Small intestine (tissue), 7 donors: Measurements from ENCODE around the gene CEP85L. TPM values are rescaled to one million over a fixed set of nuclear protein-coding genes. Genes with fewer than 3 reads are reported as not detected.
A peak's percentile ranks its signal among the peaks of the same experiment; 100 is the strongest.

Source experiments
- DNase-seq, 2 donors: peaks; one replicate each; pipeline versions ENCODE4 v3.0.0 to v3.0.0-alpha.2; 2013
- FAIRE-seq: peaks from 2 replicates; lab custom pipeline; 2012; peaks lifted over from hg19 to GRCh38; lab: Jason Lieb, UNC
- H3K27ac ChIP-seq, 3 donors: one replicate each; pipeline ENCODE4 v1.5.1; 2013; ENCODE audit warnings: low read length in 2 of 3, mild to moderate bottlenecking in 2 of 3, control low read depth in 1 of 3, inconsistent platforms in 1 of 3, low read depth in 1 of 3, moderate library complexity in 1 of 3
- H3K27me3 ChIP-seq, 3 donors: one replicate each; pipeline ENCODE4 v1.6.1; 2013; ENCODE audit warnings: low read length in 3 of 3, inconsistent platforms in 1 of 3; ENCODE audit not compliant: control insufficient read depth in 3 of 3, insufficient read depth in 3 of 3
- H3K36me3 ChIP-seq, 3 donors: one replicate each; pipeline ENCODE4 v1.6.1; 2013; ENCODE audit warnings: low read length in 3 of 3, inconsistent platforms in 1 of 3, low read depth in 1 of 3, mild to moderate bottlenecking in 1 of 3, moderate library complexity in 1 of 3; ENCODE audit not compliant: control insufficient read depth in 3 of 3, insufficient read depth in 2 of 3
- H3K4me1 ChIP-seq, 3 donors: one replicate each; pipeline ENCODE4 v1.6.1; 2013; ENCODE audit warnings: low read length in 2 of 3, inconsistent platforms in 1 of 3, low read depth in 1 of 3, mild to moderate bottlenecking in 1 of 3, moderate library complexity in 1 of 3; ENCODE audit not compliant: control insufficient read depth in 3 of 3, insufficient read depth in 2 of 3
- H3K4me3 ChIP-seq, 3 donors: one replicate each; pipeline ENCODE4 v1.5.1; 2013; ENCODE audit warnings: low read length in 3 of 3, control low read depth in 1 of 3, inconsistent platforms in 1 of 3, low read depth in 1 of 3, mild to moderate bottlenecking in 1 of 3, moderate library complexity in 1 of 3
- H3K9me3 ChIP-seq, 2 donors: one replicate each; pipeline ENCODE4 v1.6.1; 2013; ENCODE audit warnings: low read depth in 1 of 2, low read length in 1 of 2; ENCODE audit not compliant: control insufficient read depth in 2 of 2, insufficient read depth in 1 of 2
- WGBS, 3 donors: extraction: QIAGEN DNeasy Blood & Tissue Kit; methylation state at CpG; one replicate each; pipeline ENCODE4 v1.1.7; 2013; 5-methylcytosine and 5-hydroxymethylcytosine counted together
- polyA plus RNA-seq, 4 donors: library from polyadenylated mRNA; stranded (reverse) in 3 of 4; unstranded in 1 of 4; fragments of 200-250 nt in 3 of 4; fragments of 120-200 nt in 1 of 4; gene quantifications; one replicate each; pipeline versions ENCODE4 v1.2.1 to v1.2.3, GENCODE V29; 2013
- donor health status: healthy with polysubstance abuse.
- donor health status: control.
- donor health status: control.
- donor health status: Bipolar disorder and iron deficiency.
- donor health status: healthy.

The CEP85L gene
- polyA plus RNA-seq, 4 donors = 0.22 to 2.2 (median 0.66) TPM

- Histone ChIP-seq H3K36me3 (no peaks in the 10 kb centered on the region), H3K4me3 (no peak overlapping the region), H3K9me3 (no peaks in the 10 kb centered on the region), H3K27ac (no peak overlapping the region), H3K4me1 (no peaks in the 10 kb centered on the region), H3K27me3 (no peaks in the 10 kb centered on the region)
- DNase-seq = peak in 1 of 2 donors; percentile 5
- no peak for FAIRE-seq
- WGBS, 3 donors = 73 to 80% (median 77%) methylated on average over 9 of the region's 9 CpGs
Observed at GRCh38 chr6:118680452-118681095, 29.2 kb upstream of the CEP85L start.

GRCh38 chr6:118679327-118679901, 28.0 kb upstream of the CEP85L start:
- Histone ChIP-seq H3K27me3 (no peaks in the 10 kb centered on the region), H3K9me3 (no peaks in the 10 kb centered on the region), H3K4me3 (no peak overlapping the region), H3K27ac (no peak overlapping the region), H3K4me1 (no peaks in the 10 kb centered on the region), H3K36me3 (no peaks in the 10 kb centered on the region)
- WGBS, 3 donors = 68 to 75% (median 71%) methylated on average over 1 of the region's 1 CpG
- FAIRE-seq = no peak
- DNase-seq = no peak

GRCh38 chr6:118678866-118679265, 27.5 kb upstream of the CEP85L start:
- no peak overlapping the region for H3K27ac ChIP-seq
- no peaks in the 10 kb centered on the region for H3K9me3 ChIP-seq
- no peaks in the 10 kb centered on the region for H3K27me3 ChIP-seq
- FAIRE-seq = no peak
- no peaks in the 10 kb centered on the region for H3K4me1 ChIP-seq
- no peak overlapping the region for H3K4me3 ChIP-seq
- WGBS, 3 donors = 84 to 90% (median 89%) methylated on average over 1 of the region's 1 CpG
- H3K36me3 ChIP-seq = no peaks in the 10 kb centered on the region
- no peak for DNase-seq

- Histone ChIP-seq H3K9me3 (no peaks in the 10 kb centered on the region), H3K27ac (no peak overlapping the region), H3K4me3 (no peak overlapping the region), H3K36me3 (no peaks in the 10 kb centered on the region), H3K27me3 (no peaks in the 10 kb centered on the region), H3K4me1 (no peaks in the 10 kb centered on the region)
- FAIRE-seq = no peak
- DNase-seq = no peak
- WGBS, 3 donors = 64 to 77% (median 72%) methylated on average over 4 of the region's 4 CpGs
Observed at GRCh38 chr6:118677193-118677592, 25.8 kb upstream of the CEP85L start.

- no peak overlapping the region for H3K27ac ChIP-seq
- H3K36me3 ChIP-seq = no peaks in the 10 kb centered on the region
- no peak overlapping the region for H3K4me3 ChIP-seq
- DNase-seq (no peak), FAIRE-seq (no peak)
- no peaks in the 10 kb centered on the region for H3K9me3 ChIP-seq
- 85 to 92% (median 88%) methylated on average over 1 of the region's 1 CpG for WGBS, 3 donors
- H3K4me1 ChIP-seq = no peaks in the 10 kb centered on the region
- H3K27me3 ChIP-seq = no peaks in the 10 kb centered on the region
Observed at GRCh38 chr6:118675225-118675624, 23.8 kb upstream of the CEP85L start.

GRCh38 chr6:118674772-118675171, 23.4 kb upstream of the CEP85L start:
- H3K4me3 ChIP-seq = no peak overlapping the region
- no peak for DNase-seq
- no peaks in the 10 kb centered on the region for H3K27me3 ChIP-seq
- H3K27ac ChIP-seq = no peak overlapping the region
- H3K36me3 ChIP-seq = no peaks in the 10 kb centered on the region
- no peaks in the 10 kb centered on the region for H3K9me3 ChIP-seq
- WGBS, 3 donors = 84 to 93% (median 86%) methylated on average over 1 of the region's 1 CpG
- FAIRE-seq = no peak
- no peaks in the 10 kb centered on the region for H3K4me1 ChIP-seq

- DNase-seq (no peak), FAIRE-seq (no peak)
- Histone ChIP-seq H3K4me3 (no peak overlapping the region), H3K4me1 (peaks cover 0 to 3% (median 0%) of the 10 kb centered on the region in 3 donors), H3K9me3 (no peaks in the 10 kb centered on the region), H3K27me3 (no peaks in the 10 kb centered on the region), H3K27ac (no peak overlapping the region), H3K36me3 (no peaks in the 10 kb centered on the region)
- WGBS, 3 donors = 73 to 76% (median 74%) methylated on average over 2 of the region's 2 CpGs
Observed at GRCh38 chr6:118672678-118673077, 21.3 kb upstream of the CEP85L start.

GRCh38 chr6:118669561-118669960, 18.2 kb upstream of the CEP85L start:
- Histone ChIP-seq H3K9me3 (no peaks in the 10 kb centered on the region), H3K4me1 (peaks cover 0 to 3% (median 0%) of the 10 kb centered on the region in 3 donors), H3K4me3 (no peak overlapping the region), H3K27me3 (no peaks in the 10 kb centered on the region), H3K36me3 (no peaks in the 10 kb centered on the region), H3K27ac (no peak overlapping the region)
- WGBS, 3 donors = 97 to 100% (median 97%) methylated on average over 1 of the region's 1 CpG
- DNase-seq (no peak), FAIRE-seq (no peak)
